Mucosa of gallbladder (tissue), 1 donor: ENCODE measurements around the gene MFSD6. TPM values are rescaled to one million over a fixed set of nuclear protein-coding genes. Genes with fewer than 3 reads are reported as not detected.

Experiments
- DNase-seq: peaks from one replicate; pipeline ENCODE4 v3.0.0-alpha.2; 2020; ENCODE audit warnings: low spot score
- total RNA-seq: library from RNA; stranded (reverse); gene quantifications from one replicate; pipeline ENCODE4 v1.2.1, GENCODE V29; 2021
- donor health status: DM: no; HTN: no; CAD: no.

MFSD6 gene
- total RNA-seq, 1 donor from 2014 or later = 62.9 TPM

GRCh38 chr2:190529486-190530247, 121.5 kb downstream of the MFSD6 start:
- DNase-seq = no peak

DNA sequence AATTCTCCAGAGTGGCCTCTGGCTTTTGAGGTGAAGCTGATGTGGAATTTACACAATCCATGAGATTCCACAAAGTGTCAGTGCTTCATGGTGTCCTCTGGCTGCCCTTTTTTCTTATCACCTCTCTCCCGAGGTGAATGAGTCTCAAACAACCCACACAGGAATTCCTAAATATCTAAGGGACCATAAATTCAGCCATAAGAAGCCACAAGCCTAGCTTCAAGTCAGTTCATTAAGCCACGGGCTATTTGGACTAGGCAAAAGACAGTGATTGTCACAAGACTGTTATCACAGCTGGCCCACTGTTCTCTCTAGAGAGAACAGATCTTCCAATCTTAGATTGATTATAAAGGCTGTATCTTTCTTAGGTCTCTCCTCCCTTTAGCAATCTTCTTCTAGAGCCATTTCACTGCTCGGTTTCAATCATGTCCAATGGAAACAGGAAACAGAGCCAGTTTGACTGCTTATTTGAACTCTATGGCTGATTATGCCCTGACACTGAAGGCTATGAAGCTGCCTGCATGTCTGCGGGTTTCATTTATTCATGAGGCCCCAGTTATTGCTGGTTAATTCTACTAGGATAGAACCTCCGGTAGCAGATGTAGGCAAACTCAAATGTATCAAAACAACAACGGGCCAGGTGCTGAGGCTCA, 122.2 kb downstream of the MFSD6 start:
- no peak for DNase-seq

GRCh38 chr2:190532581-190532980, 124.4 kb downstream of the MFSD6 start:
- no peak for DNase-seq

DNA sequence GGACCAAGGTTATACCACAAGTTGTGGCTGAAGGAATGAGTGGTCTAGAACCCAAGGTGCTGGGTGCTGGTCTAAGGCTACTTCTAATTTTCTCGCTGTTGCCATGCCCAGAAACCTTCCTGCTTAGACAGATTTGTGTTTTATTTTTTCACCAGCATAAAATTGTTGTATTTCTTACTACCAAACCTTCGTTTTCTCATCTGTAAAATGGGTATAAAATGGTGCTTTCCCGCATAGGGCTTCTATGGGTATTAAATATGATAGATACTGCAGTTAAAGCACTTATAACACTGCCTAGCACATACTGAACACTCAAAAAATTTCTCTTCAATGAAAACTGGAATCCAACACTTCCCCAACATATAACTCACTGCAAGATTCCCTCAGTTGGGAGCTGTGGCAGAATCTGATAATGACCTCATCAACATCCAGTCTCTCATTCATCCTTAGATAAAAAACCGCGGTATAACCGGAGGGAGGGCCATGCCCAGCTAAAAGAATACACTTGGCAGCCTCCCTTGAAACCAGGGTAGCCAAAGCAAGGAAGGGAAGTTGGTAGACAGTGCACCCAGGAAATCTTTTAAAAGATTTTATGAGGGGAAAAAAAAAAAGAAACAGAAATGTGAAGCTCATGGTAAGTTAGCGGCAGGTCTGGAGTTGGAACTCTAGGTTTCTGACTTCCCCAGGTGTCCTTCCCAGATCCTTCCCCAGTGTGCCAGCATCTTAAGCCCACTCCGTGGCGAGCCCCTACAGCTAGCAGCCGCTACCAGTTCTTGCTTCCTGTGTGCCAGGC, 125.2 kb downstream of the MFSD6 start:
- DNase-seq = no peak

- DNase-seq = no peak
Measured at GRCh38 chr2:190533968-190534309, 125.8 kb downstream of the MFSD6 start.

DNA sequence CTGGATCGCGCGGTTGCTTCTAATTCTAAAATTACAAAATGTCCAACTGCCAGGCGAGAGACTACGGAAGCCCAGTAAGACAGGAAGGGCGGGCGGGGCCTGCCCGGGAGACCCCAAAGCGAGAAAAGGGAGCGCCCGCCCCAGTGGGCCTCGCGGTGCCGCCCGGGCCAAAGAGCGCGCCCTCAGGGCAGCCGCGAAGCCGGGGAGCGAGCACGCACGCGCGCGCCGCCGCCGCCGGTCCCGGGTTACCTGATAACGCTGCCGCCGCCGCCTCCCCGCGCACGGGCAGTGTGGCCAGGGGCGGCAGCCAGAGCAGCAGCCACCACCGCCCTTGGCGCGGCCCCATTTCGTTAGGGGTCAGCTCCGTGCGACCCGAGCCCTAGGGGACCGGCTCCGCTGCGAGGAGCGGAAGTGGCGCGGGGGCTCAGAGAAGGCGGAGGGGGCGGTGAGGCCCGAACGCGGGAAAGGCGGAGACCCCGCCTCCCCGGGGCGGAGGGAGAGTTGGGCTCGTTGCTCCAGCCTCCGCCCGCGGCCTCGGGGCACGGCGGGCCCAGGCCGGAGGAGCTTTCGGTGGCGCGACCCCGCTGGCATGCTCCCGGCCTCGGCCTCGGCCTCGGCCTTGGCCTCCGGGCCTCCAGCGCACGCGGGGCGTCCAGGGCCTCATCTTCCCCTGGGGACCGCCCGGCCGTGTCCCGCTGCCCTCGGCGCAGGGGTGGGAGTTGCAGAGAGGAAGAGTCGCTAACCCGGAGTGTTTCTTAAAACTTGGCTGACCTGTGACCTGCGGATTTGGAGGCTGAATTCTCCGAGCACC, 126.4 kb downstream of the MFSD6 start, which contains the start of gene NEMP2:
Gene NEMP2, minus strand, starts transcription at position 413 of the 811 bp plus-strand sequence. Its CDS starts 67 bp downstream, at position 346.
- peak; percentile 58 for DNase-seq

GRCh38 chr2:190535121-190535439, 126.9 kb downstream of the MFSD6 start:
- DNase-seq = no peak

- DNase-seq = no peak
Measured at GRCh38 chr2:190535586-190535985, 127.4 kb downstream of the MFSD6 start.

DNA sequence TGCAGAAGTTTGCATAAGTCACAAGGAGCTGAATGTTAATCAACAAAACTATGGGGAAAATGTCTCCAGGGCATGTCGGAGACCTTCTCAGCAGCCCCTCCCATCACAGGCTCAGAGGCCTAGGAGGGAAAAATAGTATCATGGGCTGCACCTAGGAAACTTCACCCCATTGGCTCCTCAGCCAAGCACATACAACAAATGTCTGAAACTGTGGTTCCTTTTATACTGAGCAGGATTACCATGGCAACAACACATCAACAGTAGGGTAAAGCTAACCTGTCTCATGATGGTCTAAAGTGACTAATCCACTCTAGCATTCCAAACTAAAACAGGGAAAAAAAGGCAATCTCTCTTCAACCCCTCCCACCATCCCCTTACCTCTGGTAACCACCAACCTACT, 129.6 kb downstream of the MFSD6 start:
- no peak for DNase-seq

- DNase-seq = no peak
Measured at GRCh38 chr2:190538201-190538600, 130.0 kb downstream of the MFSD6 start.

DNA sequence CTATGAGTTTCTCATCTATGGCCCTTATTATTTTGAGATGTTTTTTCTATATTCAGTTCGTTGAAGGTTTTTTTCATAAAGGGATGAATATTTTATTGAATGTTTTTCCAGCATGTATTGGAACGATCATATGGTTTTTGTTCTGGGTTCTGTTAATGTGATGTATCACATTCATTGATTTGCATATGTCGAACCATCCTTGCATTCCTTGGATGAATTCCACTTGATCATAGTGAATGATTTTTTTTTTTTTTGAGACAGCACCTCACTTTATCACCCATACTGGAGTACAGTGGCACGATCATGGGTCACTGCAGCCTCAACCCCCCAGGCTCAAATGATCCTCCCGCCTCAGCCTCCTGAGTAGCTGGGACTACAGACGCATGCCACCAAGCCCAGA, 131.9 kb downstream of the MFSD6 start:
- DNase-seq = no peak

GRCh38 chr2:190545093-190545492, 136.9 kb downstream of the MFSD6 start:
- no peak for DNase-seq

GRCh38 chr2:190545555-190546385, 137.6 kb downstream of the MFSD6 start:
- DNase-seq = no peak

- no peak for DNase-seq
Measured at GRCh38 chr2:190546734-190547133, 138.6 kb downstream of the MFSD6 start.

DNA sequence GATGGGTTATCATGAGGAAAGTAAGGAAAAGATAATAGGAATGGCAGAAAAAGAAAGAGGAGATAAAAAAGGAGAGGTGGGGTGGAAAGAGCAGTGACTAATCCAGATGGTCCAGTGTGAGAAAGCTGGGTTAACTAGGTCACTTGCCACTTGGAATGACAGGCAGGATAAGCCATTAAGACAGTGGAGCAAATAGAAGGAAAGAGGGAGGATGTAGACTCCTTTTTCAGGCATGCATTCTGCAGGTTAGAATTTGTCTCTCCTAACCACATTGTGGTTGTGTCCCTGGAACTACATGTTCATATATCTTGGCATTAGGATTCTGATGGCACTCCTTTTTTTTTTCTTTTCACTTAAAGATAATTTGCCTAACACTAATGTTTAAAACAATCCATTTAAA, 139.7 kb downstream of the MFSD6 start:
- DNase-seq = no peak

- DNase-seq = no peak
Measured at GRCh38 chr2:190550137-190550536, 142.0 kb downstream of the MFSD6 start.

Other genes with a start within 250 kb of the MFSD6 start
- 49.8 TPM for gene HIBCH, start 88.5 kb upstream of the MFSD6 start, total RNA-seq
- 41.8 TPM for gene INPP1, start 64.8 kb upstream of the MFSD6 start, total RNA-seq
- gene NEMP2, start 126.4 kb downstream of the MFSD6 start, total RNA-seq = 3.8 TPM
- 29.9 TPM for gene NAB1, start 240.7 kb downstream of the MFSD6 start, total RNA-seq